HCT116 (cell line): ENCODE results near the gene DENND10. TPM values are rescaled to one million over a fixed set of nuclear protein-coding genes. Genes with fewer than 3 reads are reported as not detected.

Source experiments
- ATAC-seq: fragments of 200-7000 bp; cut with Tn5 transposase; 2 replicates; pipeline ENCODE4 v1.9.1; 2020; ENCODE audit warnings: mild to moderate bottlenecking, moderate library complexity
- BruUV-seq: library from RNA; stranded (reverse); fragments of 400-500 nt; replicated peaks from 2 replicates; lab custom pipeline; 2021; lab: Mats Ljungman, UMichigan
- CTCF ChIA-PET: fragments of 300-600 bp; sonication (Branson Sonifier 250); formaldehyde crosslinking; loops from one replicate; lab custom pipeline; 2021; ENCODE audit warnings: antibody characterized with exemption; lab: Charles Lee
- POLR2A ChIA-PET: fragments of 300-600, 350-600 bp; sonication (Branson Sonifier 250); formaldehyde crosslinking; loops from one replicate; lab custom pipeline; 2021; ENCODE audit warnings: antibody characterized with exemption; lab: Charles Lee
- RAD21 ChIA-PET, 2 experiments: fragments of 300-600 bp; sonication (Branson Sonifier 250); formaldehyde crosslinking; loops; one replicate each; lab custom pipeline; 2023; ENCODE audit warnings: low total read pairs in 2 of 2; ENCODE audit not compliant: uncharacterized antibody in 2 of 2, unreplicated experiment in 2 of 2, low non-redundant PET in 1 of 2; lab: Charles Lee
- DNase-seq: peaks from one replicate; pipeline ENCODE4 v3.0.0-alpha.2; 2010; ENCODE audit warnings: low read depth, low spot score
- H2AFZ ChIP-seq: fragments of 200-600 bp; shearing (Covaris generic), sonication (generic); 2 replicates; pipeline ENCODE4 v1.6.1; 2017; ENCODE audit warnings: low read depth, mixed run types, mixed read lengths, antibody characterized with exemption, low read length; ENCODE audit not compliant: poor library complexity, severe bottlenecking
- H3K27ac ChIP-seq: 2 replicates; pipeline ENCODE4 v1.5.1; 2012; ENCODE audit warnings: low read depth, low read length
- H3K27me3 ChIP-seq: fragments of 200-600 bp; sonication (generic); 2 replicates; pipeline ENCODE4 v1.6.1; 2016; ENCODE audit warnings: mixed run types, low read length, mixed read lengths; ENCODE audit not compliant: insufficient read depth
- H3K36me3 ChIP-seq, 2 experiments: fragments of 200-500 bp in 1 of 2; fragments of 200-600 bp in 1 of 2; sonication (Bioruptor generic) in 1 of 2; sonication (generic) in 1 of 2; 2 replicates each; pipeline versions ENCODE4 v1.5.1 to v1.6.1; 2014 to 2016; ENCODE audit warnings: low read length in 2 of 2, inconsistent platforms in 1 of 2, mixed read lengths in 1 of 2, mixed run types in 1 of 2; ENCODE audit not compliant: insufficient read depth in 2 of 2, control insufficient read depth in 1 of 2
- H3K4me1 ChIP-seq, 2 experiments: fragments of 200-600 bp in 1 of 2; sonication (generic) in 1 of 2; 2 replicates each; pipeline versions ENCODE4 v1.5.1 to v1.6.1; 2012 to 2017; ENCODE audit warnings: low read length in 2 of 2, inconsistent platforms in 1 of 2, mild to moderate bottlenecking in 1 of 2, mixed read lengths in 1 of 2, mixed run types in 1 of 2, moderate library complexity in 1 of 2; ENCODE audit not compliant: insufficient read depth in 2 of 2, control insufficient read depth in 1 of 2
- H3K4me2 ChIP-seq: fragments of 200-600 bp; sonication (generic); 2 replicates; pipeline ENCODE4 v1.6.1; 2017; ENCODE audit warnings: mixed run types, low read length, mixed read lengths
- H3K4me3 ChIP-seq, 2 experiments: fragments of 200-600 bp in 1 of 2; sonication (generic) in 1 of 2; replicated peaks in 1 of 2; 2 replicates each; pipeline ENCODE4 v1.5.1; 2011 to 2016; ENCODE audit warnings: low read length in 2 of 2, control low read depth in 1 of 2, low read depth in 1 of 2, mild to moderate bottlenecking in 1 of 2, mixed read lengths in 1 of 2, mixed run types in 1 of 2
- H3K79me2 ChIP-seq: fragments of 200-600 bp; sonication (generic); 2 replicates; pipeline ENCODE4 v1.6.1; 2017; ENCODE audit warnings: mild to moderate bottlenecking, mixed run types, low read length, moderate library complexity, mixed read lengths; ENCODE audit not compliant: insufficient read depth
- H3K9ac ChIP-seq: fragments of 200-600 bp; sonication (generic); 2 replicates; pipeline ENCODE4 v1.6.1; 2016; ENCODE audit warnings: low read length, mixed read lengths
- H3K9me2 ChIP-seq: fragments of 200-600 bp; sonication (generic), shearing (Covaris generic); 2 replicates; pipeline ENCODE4 v1.6.1; 2017; ENCODE audit warnings: mixed run types, mild to moderate bottlenecking, moderate library complexity; ENCODE audit not compliant: insufficient read depth
- H3K9me3 ChIP-seq, 2 experiments: fragments of 200-500 bp in 1 of 2; fragments of 200-600 bp in 1 of 2; sonication (Bioruptor generic) in 1 of 2; sonication (generic) in 1 of 2; 2 replicates each; pipeline ENCODE4 v1.6.1; 2014 to 2017; ENCODE audit warnings: low read length in 2 of 2, mixed read lengths in 2 of 2, inconsistent platforms in 1 of 2, low read depth in 1 of 2, mild to moderate bottlenecking in 1 of 2, mixed run types in 1 of 2, moderate library complexity in 1 of 2; ENCODE audit not compliant: control insufficient read depth in 1 of 2, insufficient read depth in 1 of 2
- H4K20me1 ChIP-seq: fragments of 200-600 bp; sonication (generic), shearing (Covaris generic); 2 replicates; pipeline ENCODE4 v1.6.1; 2017; ENCODE audit warnings: mixed run types, mild to moderate bottlenecking, moderate library complexity; ENCODE audit not compliant: insufficient read depth
- CBX3 ChIP-seq: IDR thresholded peaks from 2 replicates; pipeline ENCODE4 v1.6.1; 2012; ENCODE audit warnings: low read depth
- CEBPB ChIP-seq: IDR thresholded peaks from 2 replicates; pipeline ENCODE4 v1.6.1; 2012; ENCODE audit warnings: low read depth
- ELF1 ChIP-seq: IDR thresholded peaks from 2 replicates; pipeline ENCODE4 v1.6.1; 2012; ENCODE audit warnings: low read depth, borderline replicate concordance
- EZH2 ChIP-seq: fragments of 200-600 bp; sonication (generic); IDR thresholded peaks from 2 replicates; pipeline ENCODE4 v1.6.1; 2017; ENCODE audit warnings: antibody characterized with exemption, mixed run types
- EZH2phosphoT487 ChIP-seq: fragments of 200-600 bp; IDR thresholded peaks from 2 replicates; pipeline ENCODE4 v1.6.1; 2018; ENCODE audit warnings: antibody characterized with exemption, borderline replicate concordance
- FOSL1 ChIP-seq: IDR thresholded peaks from 2 replicates; pipeline ENCODE4 v1.6.1; 2012; ENCODE audit warnings: low read depth
- JUND ChIP-seq: IDR thresholded peaks from 2 replicates; pipeline ENCODE4 v1.6.1; 2012
- POLR2AphosphoS5 ChIP-seq: IDR thresholded peaks from 2 replicates; pipeline ENCODE4 v1.6.1; 2011; ENCODE audit warnings: mild to moderate bottlenecking, low read depth, low read length, moderate library complexity
- RAD21 ChIP-seq: IDR thresholded peaks from 2 replicates; pipeline ENCODE4 v1.6.1; 2012; ENCODE audit warnings: low read depth, mild to moderate bottlenecking
- SP1 ChIP-seq: IDR thresholded peaks from 2 replicates; pipeline ENCODE4 v1.6.1; 2012; ENCODE audit warnings: low read depth
- SRF ChIP-seq: IDR thresholded peaks from 2 replicates; pipeline ENCODE4 v1.6.1; 2012; ENCODE audit warnings: low read depth
- TCF7L2 ChIP-seq: IDR thresholded peaks from 2 replicates; pipeline ENCODE4 v1.7.0; 2011; ENCODE audit warnings: borderline replicate concordance, inconsistent platforms; ENCODE audit not compliant: insufficient read depth, insufficient read length; ENCODE audit errors: extremely low read depth
- ZFX ChIP-seq: fragments of 450-650 bp; IDR thresholded peaks from 2 replicates; pipeline ENCODE4 v1.6.1; 2017
- intact Hi-C: fragments of 100-400 bp; cut with micrococcal nuclease; formaldehyde crosslinking; loops from 2 replicates; pipeline ENCODE4 v1.10.0; 2022
- total RNA-seq: library from RNA; stranded (reverse); gene quantifications from one replicate; pipeline ENCODE4 v1.2.1, GENCODE V29; 2021; ENCODE audit not compliant: unreplicated experiment
- TF ChIP-seq, protein P1 (sequence below), 3 experiments: fragments of 200-600 bp in 1 of 3; sonication (generic) in 1 of 3; IDR thresholded peaks in 2 of 3; conservative IDR thresholded peaks in 1 of 3; 2 replicates each; pipeline ENCODE4 v1.5.1; 2012 to 2017; ENCODE audit warnings: low read depth in 2 of 3, low read length in 2 of 3, antibody characterized with exemption in 1 of 3, borderline replicate concordance in 1 of 3, control low read depth in 1 of 3, mild to moderate bottlenecking in 1 of 3, mixed read lengths in 1 of 3, mixed run types in 1 of 3, moderate library complexity in 1 of 3; ENCODE audit not compliant: insufficient read depth in 1 of 3
- TF ChIP-seq, protein P2 (sequence below): IDR thresholded peaks from 2 replicates; pipeline ENCODE4 v1.6.1; 2011; ENCODE audit warnings: mild to moderate bottlenecking, low read length, moderate library complexity; ENCODE audit not compliant: insufficient replicate concordance; ENCODE audit errors: extremely low read depth
- TF ChIP-seq, protein P3 (sequence below): IDR thresholded peaks from 2 replicates; pipeline ENCODE4 v1.6.1; 2012

The DENND10 gene
- total RNA-seq, 1 experiment from 2014 or later, result 47.5 TPM

DNA sequence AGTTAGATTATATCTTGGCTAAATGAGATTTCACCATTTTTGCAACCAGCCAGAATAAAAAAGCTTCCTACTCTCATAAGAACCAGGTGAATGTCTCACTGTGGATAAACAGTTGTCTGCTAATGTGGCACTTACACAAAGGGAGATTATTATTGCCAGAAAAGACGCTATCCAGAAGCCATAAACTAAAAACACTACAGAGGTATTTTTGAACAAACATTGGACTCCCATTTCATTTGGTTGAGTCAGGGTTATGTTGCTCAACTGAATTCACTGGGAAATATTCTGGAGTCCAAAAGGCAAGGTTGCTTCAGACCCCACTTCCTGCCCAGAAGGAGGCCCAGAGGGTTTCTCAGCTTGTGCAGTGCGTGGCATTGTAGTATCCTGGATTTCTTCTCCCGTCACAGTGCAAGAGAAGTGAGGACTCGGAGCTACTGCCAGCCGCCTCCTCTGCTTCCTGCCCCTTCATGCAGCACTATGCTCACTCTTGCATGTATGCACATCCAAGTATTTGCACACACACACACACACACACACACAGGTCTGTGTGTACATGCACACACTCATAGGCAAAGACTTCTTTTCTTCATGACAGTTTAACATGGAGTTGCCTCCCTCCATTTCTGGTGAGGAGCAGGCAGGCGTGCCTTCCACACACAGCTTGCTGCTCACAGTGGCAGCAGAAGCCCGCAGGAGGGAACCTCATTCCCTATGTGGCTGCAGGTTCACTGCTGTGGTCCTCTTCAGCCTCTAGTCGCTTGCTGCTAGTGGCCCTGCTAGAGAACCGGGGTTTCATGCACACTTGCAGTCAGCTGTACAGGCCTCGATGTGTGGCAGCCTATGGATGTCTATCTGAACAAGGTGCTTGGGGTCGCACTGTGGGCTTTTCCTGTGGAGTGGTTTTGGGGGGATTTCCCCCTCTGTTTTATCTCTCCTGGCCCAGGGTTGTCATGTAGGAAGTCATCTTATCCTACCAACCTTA lies 10.1 kb downstream of the DENND10 start:
- no peak for DNase-seq
- Histone ChIP-seq H3K9me2 (no peaks in the 10 kb centered on the region), H3K27me3 (no peaks in the 10 kb centered on the region), H2AFZ (no peak overlapping the region), H3K9me3 (no peaks in the 10 kb centered on the region), H3K4me2 (no peak overlapping the region), H3K9ac (no peak overlapping the region), H4K20me1 (no peaks in the 10 kb centered on the region), H3K79me2 (no peaks in the 10 kb centered on the region), H3K36me3 (peaks cover 20 to 32% of the 10 kb centered on the region in 2 experiments), H3K4me1 (no peaks in the 10 kb centered on the region), H3K27ac (no peak overlapping the region), H3K4me3 (no peak overlapping the region)
- RAD21 ChIA-PET, result no interaction called here
- TF ChIP-seq RAD21, result no peak
- no peak for TF ChIP-seq CBX3
- no peak for TF ChIP-seq EZH2phosphoT487
- TF ChIP-seq, protein P1, sequence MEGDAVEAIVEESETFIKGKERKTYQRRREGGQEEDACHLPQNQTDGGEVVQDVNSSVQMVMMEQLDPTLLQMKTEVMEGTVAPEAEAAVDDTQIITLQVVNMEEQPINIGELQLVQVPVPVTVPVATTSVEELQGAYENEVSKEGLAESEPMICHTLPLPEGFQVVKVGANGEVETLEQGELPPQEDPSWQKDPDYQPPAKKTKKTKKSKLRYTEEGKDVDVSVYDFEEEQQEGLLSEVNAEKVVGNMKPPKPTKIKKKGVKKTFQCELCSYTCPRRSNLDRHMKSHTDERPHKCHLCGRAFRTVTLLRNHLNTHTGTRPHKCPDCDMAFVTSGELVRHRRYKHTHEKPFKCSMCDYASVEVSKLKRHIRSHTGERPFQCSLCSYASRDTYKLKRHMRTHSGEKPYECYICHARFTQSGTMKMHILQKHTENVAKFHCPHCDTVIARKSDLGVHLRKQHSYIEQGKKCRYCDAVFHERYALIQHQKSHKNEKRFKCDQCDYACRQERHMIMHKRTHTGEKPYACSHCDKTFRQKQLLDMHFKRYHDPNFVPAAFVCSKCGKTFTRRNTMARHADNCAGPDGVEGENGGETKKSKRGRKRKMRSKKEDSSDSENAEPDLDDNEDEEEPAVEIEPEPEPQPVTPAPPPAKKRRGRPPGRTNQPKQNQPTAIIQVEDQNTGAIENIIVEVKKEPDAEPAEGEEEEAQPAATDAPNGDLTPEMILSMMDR (IDR thresholded peaks at IDR 0.05 in 2 of 3, conservative IDR thresholded peaks at IDR 0.05 in 1 of 3; ENCODE audit: borderline replicate concordance in 1 of 3, insufficient read depth in 1 of 3, low read depth in 2 of 3, low read length in 2 of 3), result no peak
- no TSS peak for BruUV-seq
- ATAC-seq, result no peak
- POLR2A ChIA-PET, result no interaction called here
- CTCF ChIA-PET, result no interaction called here
- intact Hi-C loops, result no loop called here

DNA sequence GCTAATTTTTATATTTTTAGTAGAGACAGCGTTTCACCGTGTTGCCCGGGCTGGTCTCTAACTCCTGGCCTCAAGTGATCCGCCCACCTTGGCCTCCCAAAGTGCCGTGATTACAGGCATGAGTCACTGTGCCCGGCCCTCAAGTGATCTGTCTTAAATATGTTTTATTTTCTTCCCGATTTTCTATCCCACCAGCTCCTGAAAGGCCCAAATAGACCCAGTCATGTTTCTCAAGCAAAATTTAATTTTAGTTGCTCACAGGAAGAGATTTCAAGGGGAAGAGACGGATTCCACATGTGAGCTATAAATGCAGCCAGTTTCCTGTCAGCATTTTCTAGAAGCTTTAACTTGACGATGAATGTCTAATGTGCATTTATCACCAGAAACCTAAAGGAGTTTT lies 12.0 kb downstream of the DENND10 start:
- Histone ChIP-seq H2AFZ (no peak overlapping the region), H3K9ac (no peak overlapping the region), H3K4me1 (peaks cover 4 to 13% of the 10 kb centered on the region in 2 experiments; a peak in 3 of 4 replicates), H4K20me1 (no peaks in the 10 kb centered on the region), H3K27me3 (no peaks in the 10 kb centered on the region), H3K36me3 (peaks cover 24 to 39% of the 10 kb centered on the region in 2 experiments), H3K79me2 (no peaks in the 10 kb centered on the region), H3K9me2 (no peaks in the 10 kb centered on the region), H3K4me3 (no peak overlapping the region), H3K4me2 (no peak overlapping the region), H3K27ac (no peak overlapping the region), H3K9me3 (no peaks in the 10 kb centered on the region)
- BruUV-seq, result no TSS peak
- RAD21 ChIA-PET, result no interaction called here
- POLR2A ChIA-PET, result no interaction called here
- CTCF ChIA-PET, result no interaction called here
- DNase-seq (no peak), ATAC-seq (no peak)
- intact Hi-C loops, result no loop called here
- no peak for TF ChIP-seq CEBPB
- TF ChIP-seq TCF7L2, result no peak
- no peak for TF ChIP-seq RAD21
- no peak for TF ChIP-seq ELF1
- no peak for TF ChIP-seq SP1
- TF ChIP-seq EZH2phosphoT487, result no peak
- no peak for TF ChIP-seq ZFX
- TF ChIP-seq, protein P2, sequence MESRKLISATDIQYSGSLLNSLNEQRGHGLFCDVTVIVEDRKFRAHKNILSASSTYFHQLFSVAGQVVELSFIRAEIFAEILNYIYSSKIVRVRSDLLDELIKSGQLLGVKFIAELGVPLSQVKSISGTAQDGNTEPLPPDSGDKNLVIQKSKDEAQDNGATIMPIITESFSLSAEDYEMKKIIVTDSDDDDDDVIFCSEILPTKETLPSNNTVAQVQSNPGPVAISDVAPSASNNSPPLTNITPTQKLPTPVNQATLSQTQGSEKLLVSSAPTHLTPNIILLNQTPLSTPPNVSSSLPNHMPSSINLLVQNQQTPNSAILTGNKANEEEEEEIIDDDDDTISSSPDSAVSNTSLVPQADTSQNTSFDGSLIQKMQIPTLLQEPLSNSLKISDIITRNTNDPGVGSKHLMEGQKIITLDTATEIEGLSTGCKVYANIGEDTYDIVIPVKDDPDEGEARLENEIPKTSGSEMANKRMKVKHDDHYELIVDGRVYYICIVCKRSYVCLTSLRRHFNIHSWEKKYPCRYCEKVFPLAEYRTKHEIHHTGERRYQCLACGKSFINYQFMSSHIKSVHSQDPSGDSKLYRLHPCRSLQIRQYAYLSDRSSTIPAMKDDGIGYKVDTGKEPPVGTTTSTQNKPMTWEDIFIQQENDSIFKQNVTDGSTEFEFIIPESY, result no peak
- no peak for TF ChIP-seq POLR2AphosphoS5
- no peak for TF ChIP-seq CBX3
- TF ChIP-seq, protein P3, sequence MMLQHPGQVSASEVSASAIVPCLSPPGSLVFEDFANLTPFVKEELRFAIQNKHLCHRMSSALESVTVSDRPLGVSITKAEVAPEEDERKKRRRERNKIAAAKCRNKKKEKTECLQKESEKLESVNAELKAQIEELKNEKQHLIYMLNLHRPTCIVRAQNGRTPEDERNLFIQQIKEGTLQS, result no peak
- no peak for TF ChIP-seq SRF
- no peak for TF ChIP-seq FOSL1
- no peak for TF ChIP-seq JUND
- TF ChIP-seq EZH2, result no peak
